Activated gamma-delta T cell (primary cell): ENCODE measurements around the gene TCF3.

Source experiments
- DNase-seq: peaks from one replicate; lab custom pipeline; 2025; lab: John Stamatoyannopoulos, UW

The TCF3 gene

GRCh38 chr19:1560286-1560882 lies 92.0 kb downstream of the TCF3 start:
- no peak for DNase-seq
